Gastrocnemius medialis (tissue), 4 donors: Measurements from ENCODE around the gene RPS27L. TPM values are rescaled to one million over a fixed set of nuclear protein-coding genes. Genes with fewer than 3 reads are reported as not detected.

Source experiments
- ATAC-seq, 2 donors: fragments of 150-250 bp; one replicate each; pipeline ENCODE4 v1.9.1; 2016
- DNase-seq, 2 donors: peaks; one replicate each; pipeline ENCODE4 v3.0.0-alpha.2; 2019
- H3K27ac ChIP-seq, 4 donors: fragments of 200-600 bp; sonication (generic); 1 replicate in 1 of 4; 2 replicates in 3 of 4; pipeline ENCODE4 v1.5.1; 2016 to 2018; ENCODE audit warnings: mild to moderate bottlenecking in 2 of 4, moderate library complexity in 1 of 4
- H3K27me3 ChIP-seq, 3 donors: fragments of 200-600 bp; sonication (generic) in 2 of 3; 1 replicate in 1 of 3; 2 replicates in 2 of 3; pipeline versions ENCODE4 v1.5.1 to v1.6.0; 2016 to 2019; ENCODE audit warnings: mild to moderate bottlenecking in 1 of 3, moderate library complexity in 1 of 3
- H3K36me3 ChIP-seq, 2 donors: fragments of 200-600 bp; sonication (generic) in 1 of 2; one replicate each; pipeline ENCODE4 v1.5.1; 2017 to 2018
- H3K4me1 ChIP-seq, 2 donors: fragments of 200-600 bp; sonication (generic) in 1 of 2; one replicate each; pipeline ENCODE4 v1.5.1; 2016 to 2017; ENCODE audit warnings: mild to moderate bottlenecking in 2 of 2
- H3K4me3 ChIP-seq, 4 donors: fragments of 200-600 bp; sonication (generic) in 3 of 4; 1 replicate in 1 of 4; 2 replicates in 3 of 4; pipeline ENCODE4 v1.5.1; 2016 to 2019; ENCODE audit warnings: mild to moderate bottlenecking in 2 of 4
- H3K9me3 ChIP-seq, 3 donors: fragments of 200-600 bp; sonication (generic) in 2 of 3; 1 replicate in 1 of 3; 2 replicates in 2 of 3; pipeline ENCODE4 v1.5.1; 2016 to 2019
- POLR2A ChIP-seq, 2 donors: fragments of 450-650 bp; IDR thresholded peaks; one replicate each; pipeline ENCODE4 v1.6.1; 2017; ENCODE audit warnings: antibody characterized with exemption in 2 of 2, mild to moderate bottlenecking in 2 of 2, moderate library complexity in 2 of 2
- in situ Hi-C, 4 donors: fragments of 200-750 bp; cut with MboI; loops; one replicate each; pipeline versions ENCODE4 v1.15.0 to v1.8.0; 2017; ENCODE audit warnings: low sequenced_read_pairs in 4 of 4
- intact Hi-C: fragments of 100-400 bp; cut with DNase I; formaldehyde crosslinking; loops from one replicate; pipeline ENCODE4 v1.15.1; 2023; ENCODE audit warnings: low total_unique reads
- total RNA-seq, 4 donors: library from RNA; depleted of rRNA; stranded (reverse); fragments of >200 nt; gene quantifications; one replicate each; pipeline versions ENCODE4 v1.1.0 to v1.2.3, GENCODE V29; 2016
- TF ChIP-seq, protein P1 (sequence below), 5 experiments: fragments of 450-650 bp in 3 of 5; fragments of 200-600 bp in 2 of 5; sonication (generic) in 2 of 5; IDR thresholded peaks in 4 of 5; conservative IDR thresholded peaks in 1 of 5; 1 replicate in 4 of 5; 2 replicates in 1 of 5; pipeline ENCODE4 v1.5.1; 2016 to 2019; ENCODE audit warnings: antibody characterized with exemption in 5 of 5, mild to moderate bottlenecking in 3 of 5, moderate library complexity in 3 of 5

Gene RPS27L
- total RNA-seq, 4 donors from 2014 or later, result 53.0 to 145 (median 78.0) TPM

DNA sequence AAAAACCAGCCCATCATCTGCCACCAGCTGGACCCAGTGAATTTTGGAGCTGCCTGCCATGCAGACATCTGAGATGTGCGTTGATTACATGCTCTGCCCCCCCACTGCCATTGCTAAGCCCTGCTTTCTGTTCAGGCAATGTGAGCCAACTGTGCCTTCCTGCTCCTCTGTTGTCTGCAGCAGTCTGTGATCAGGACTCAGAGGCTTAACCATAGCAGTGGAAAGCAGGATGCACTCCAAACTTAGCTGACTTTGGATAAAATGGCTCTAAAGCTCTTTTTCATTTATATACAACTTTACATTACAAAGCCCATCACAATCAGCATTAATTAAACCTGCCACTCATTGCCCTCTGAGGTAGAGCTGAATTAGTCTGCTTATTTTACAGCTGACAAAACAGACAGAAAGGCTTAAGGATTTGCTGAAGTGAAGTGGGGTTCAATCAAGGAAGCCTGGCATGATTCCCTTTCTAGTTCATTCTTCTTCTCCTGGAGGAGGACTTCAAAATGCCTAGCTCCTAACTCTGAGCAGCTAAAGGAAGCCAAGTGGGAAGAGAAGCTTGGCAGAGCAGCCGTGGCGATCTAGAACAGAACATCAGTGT lies 15.7 kb upstream of the RPS27L start:
- H3K9me3 ChIP-seq, result no peaks in the 10 kb centered on the region
- H3K36me3 ChIP-seq, result no peaks in the 10 kb centered on the region
- intact Hi-C loops (loop anchor here (2.0 kb wide), 1 partner anchor 16 kb away; the partner anchor contains the start of gene RAB8B), in situ Hi-C loops (no loop called here)
- no peak overlapping the region for H3K4me3 ChIP-seq
- no peaks in the 10 kb centered on the region for H3K27me3 ChIP-seq
- H3K4me1 ChIP-seq, result peaks cover 27 to 44% of the 10 kb centered on the region in 2 donors
- TF ChIP-seq, protein P1, sequence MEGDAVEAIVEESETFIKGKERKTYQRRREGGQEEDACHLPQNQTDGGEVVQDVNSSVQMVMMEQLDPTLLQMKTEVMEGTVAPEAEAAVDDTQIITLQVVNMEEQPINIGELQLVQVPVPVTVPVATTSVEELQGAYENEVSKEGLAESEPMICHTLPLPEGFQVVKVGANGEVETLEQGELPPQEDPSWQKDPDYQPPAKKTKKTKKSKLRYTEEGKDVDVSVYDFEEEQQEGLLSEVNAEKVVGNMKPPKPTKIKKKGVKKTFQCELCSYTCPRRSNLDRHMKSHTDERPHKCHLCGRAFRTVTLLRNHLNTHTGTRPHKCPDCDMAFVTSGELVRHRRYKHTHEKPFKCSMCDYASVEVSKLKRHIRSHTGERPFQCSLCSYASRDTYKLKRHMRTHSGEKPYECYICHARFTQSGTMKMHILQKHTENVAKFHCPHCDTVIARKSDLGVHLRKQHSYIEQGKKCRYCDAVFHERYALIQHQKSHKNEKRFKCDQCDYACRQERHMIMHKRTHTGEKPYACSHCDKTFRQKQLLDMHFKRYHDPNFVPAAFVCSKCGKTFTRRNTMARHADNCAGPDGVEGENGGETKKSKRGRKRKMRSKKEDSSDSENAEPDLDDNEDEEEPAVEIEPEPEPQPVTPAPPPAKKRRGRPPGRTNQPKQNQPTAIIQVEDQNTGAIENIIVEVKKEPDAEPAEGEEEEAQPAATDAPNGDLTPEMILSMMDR (IDR thresholded peaks at IDR 0.05 in 4 of 5, conservative IDR thresholded peaks at IDR 0.05 in 1 of 5), result no peak
- no peak for TF ChIP-seq POLR2A (IDR thresholded peaks at IDR 0.05)
- H3K27ac ChIP-seq, result peak overlapping the region; percentile 90 to 95 (median 92)
- ATAC-seq (peak; percentile 87 to 94), DNase-seq (peak; percentile 90 to 93)

DNA sequence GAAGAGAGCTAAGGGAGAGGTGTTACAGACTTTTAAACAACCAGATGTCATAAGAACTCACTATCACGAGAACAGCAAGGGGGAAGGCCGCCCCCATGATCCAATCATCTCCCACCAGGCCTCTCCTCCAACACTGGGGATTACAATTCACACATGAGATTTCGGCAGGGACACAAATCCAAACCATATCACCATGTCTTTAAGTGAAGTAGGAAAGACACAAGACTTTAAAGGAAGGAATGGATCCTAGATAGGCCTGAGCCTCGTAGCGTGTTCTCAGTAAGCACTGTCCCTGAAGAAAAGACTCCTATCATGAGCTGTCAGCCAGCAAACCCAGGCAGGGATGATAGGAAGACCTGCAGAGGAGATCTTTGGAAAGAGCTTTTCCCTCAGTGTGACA lies 15.1 kb upstream of the RPS27L start:
- Histone ChIP-seq H3K27ac (peak overlapping the region; percentile 90 to 95 (median 92)), H3K4me3 (no peak overlapping the region), H3K9me3 (no peaks in the 10 kb centered on the region), H3K4me1 (peaks cover 27 to 49% of the 10 kb centered on the region in 2 donors), H3K27me3 (no peaks in the 10 kb centered on the region), H3K36me3 (no peaks in the 10 kb centered on the region)
- ATAC-seq (no peak), DNase-seq (peak in 1 of 2 donors; percentile 18)
- intact Hi-C loops, result loop anchor here (2.0 kb wide), 1 partner anchor 16 kb away; the partner anchor contains the start of gene RAB8B
- in situ Hi-C loops, result no loop called here
- TF ChIP-seq, protein P1 (IDR thresholded peaks at IDR 0.05 in 4 of 5, conservative IDR thresholded peaks at IDR 0.05 in 1 of 5), result no peak
- peak in 1 of 2 donors; percentile 15 for TF ChIP-seq POLR2A (IDR thresholded peaks at IDR 0.05)

DNA sequence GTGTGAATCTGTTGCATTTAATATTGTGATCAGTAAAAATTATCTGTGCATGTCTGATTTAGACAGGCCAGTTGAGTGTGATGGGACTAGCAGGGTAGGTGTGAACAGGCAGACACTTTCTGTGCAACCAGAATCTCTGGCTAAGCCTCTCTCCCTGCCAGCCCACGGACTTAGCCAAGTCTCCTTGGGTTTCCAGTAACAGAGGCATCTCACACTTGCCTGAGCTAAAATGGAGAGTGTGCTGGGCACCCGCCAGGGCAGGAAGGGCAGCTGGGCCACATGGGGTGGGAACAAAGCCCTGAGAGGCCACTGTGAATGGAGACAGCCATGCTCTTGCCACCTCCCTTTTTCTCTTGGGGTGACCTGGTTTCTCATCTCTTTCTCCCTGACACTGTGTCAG lies 12.5 kb upstream of the RPS27L start:
- H3K4me3 ChIP-seq, result no peak overlapping the region
- in situ Hi-C loops (loop anchor here in 1 of 4 donors (10.0 kb wide), 1 partner anchor 105 kb away; the partner anchor contains the start of gene APH1B), intact Hi-C loops (no loop called here)
- no peak for TF ChIP-seq POLR2A (IDR thresholded peaks at IDR 0.05)
- TF ChIP-seq, protein P1 (IDR thresholded peaks at IDR 0.05 in 4 of 5, conservative IDR thresholded peaks at IDR 0.05 in 1 of 5), result no peak
- peak overlapping the region; percentile 78 to 95 (median 92) for H3K27ac ChIP-seq
- H3K27me3 ChIP-seq, result no peaks in the 10 kb centered on the region
- peak; percentile 72 to 86 for DNase-seq
- no peaks in the 10 kb centered on the region for H3K9me3 ChIP-seq
- peak; percentile 69 to 70 for ATAC-seq
- H3K36me3 ChIP-seq, result no peaks in the 10 kb centered on the region
- peaks cover 27 to 49% of the 10 kb centered on the region in 2 donors for H3K4me1 ChIP-seq

DNA sequence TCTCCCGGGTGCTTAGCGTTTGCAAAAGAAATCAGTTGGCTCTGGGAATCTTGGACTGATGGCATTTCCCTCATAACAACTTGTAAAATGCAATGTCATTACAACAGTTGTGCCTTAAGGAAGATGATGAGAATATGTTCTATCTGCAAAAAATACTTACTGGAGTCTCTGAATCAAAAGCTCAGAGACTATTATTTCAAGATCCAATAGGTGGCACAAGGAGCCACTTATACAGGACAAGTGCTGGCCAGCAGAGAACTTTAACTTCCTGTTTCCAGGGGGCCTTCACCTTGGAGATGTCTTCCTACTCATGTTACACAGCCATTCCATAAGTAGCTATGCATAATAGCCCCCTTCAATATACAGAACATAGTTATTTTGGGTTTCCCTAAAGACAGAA lies 8.9 kb upstream of the RPS27L start:
- H3K4me1 ChIP-seq, result peaks cover 13 to 31% of the 10 kb centered on the region in 2 donors
- H3K27ac ChIP-seq, result no peak overlapping the region
- DNase-seq, result no peak
- ATAC-seq, result no peak
- no peak overlapping the region for H3K4me3 ChIP-seq
- no peaks in the 10 kb centered on the region for H3K36me3 ChIP-seq
- intact Hi-C loops, result no loop called here
- in situ Hi-C loops, result loop anchor here in 1 of 4 donors (10.0 kb wide), 1 partner anchor 109 kb away; the partner anchor contains the start of gene APH1B
- TF ChIP-seq, protein P1 (IDR thresholded peaks at IDR 0.05 in 4 of 5, conservative IDR thresholded peaks at IDR 0.05 in 1 of 5), result no peak
- TF ChIP-seq POLR2A (IDR thresholded peaks at IDR 0.05), result no peak
- H3K27me3 ChIP-seq, result no peaks in the 10 kb centered on the region
- no peaks in the 10 kb centered on the region for H3K9me3 ChIP-seq
